RPMI8226 (cell line): ENCODE data around the gene TANC1.
"Not testable (repeated sequence)": the region's sequence is repeated elsewhere in the genome, so short reads cannot be mapped to it uniquely, and the experiment has no call there.

Experiments
- DNase-seq: peaks from one replicate; pipeline ENCODE4 v3.0.0-alpha.2; 2015

Gene TANC1

GRCh38 chr2:159032580-159032979 is 64.1 kb downstream of the TANC1 start:
- DNase-seq: no peak

GRCh38 chr2:159034713-159035112 is 66.3 kb downstream of the TANC1 start:
- no peak for DNase-seq

GRCh38 chr2:159035790-159036411 is 67.5 kb downstream of the TANC1 start:
- peak; percentile 20 for DNase-seq

GRCh38 chr2:159036461-159036860 is 68.0 kb downstream of the TANC1 start:
- DNase-seq: not testable (repeated sequence)

GRCh38 chr2:159041328-159041727 is 72.9 kb downstream of the TANC1 start:
- DNase-seq: not testable (repeated sequence)

GRCh38 chr2:159042115-159042850 is 73.8 kb downstream of the TANC1 start:
- no peak for DNase-seq

- DNase-seq: no peak
Measured at GRCh38 chr2:159043710-159044109, 75.3 kb downstream of the TANC1 start.

- DNase-seq: no peak
Measured at GRCh38 chr2:159044804-159045286, 76.4 kb downstream of the TANC1 start.

- peak; percentile 15 for DNase-seq
Measured at GRCh38 chr2:159045545-159046454, 77.4 kb downstream of the TANC1 start.

- no peak for DNase-seq
Measured at GRCh38 chr2:159046966-159047365, 78.5 kb downstream of the TANC1 start.

- DNase-seq: no peak
Measured at GRCh38 chr2:159050426-159050825, 82.0 kb downstream of the TANC1 start.

- no peak for DNase-seq
Measured at GRCh38 chr2:159051133-159051532, 82.7 kb downstream of the TANC1 start.

GRCh38 chr2:159051661-159052060 is 83.2 kb downstream of the TANC1 start:
- DNase-seq: no peak

GRCh38 chr2:159052157-159052601 is 83.7 kb downstream of the TANC1 start:
- DNase-seq: no peak

GRCh38 chr2:159053161-159054031 is 85.0 kb downstream of the TANC1 start:
- DNase-seq: no peak

- DNase-seq: no peak
Measured at GRCh38 chr2:159054032-159054334, 85.5 kb downstream of the TANC1 start.

- DNase-seq: no peak
Measured at GRCh38 chr2:159054985-159055384, 86.5 kb downstream of the TANC1 start.

- no peak for DNase-seq
Measured at GRCh38 chr2:159060518-159060917, 92.1 kb downstream of the TANC1 start.

- DNase-seq: no peak
Measured at GRCh38 chr2:159063677-159064076, 95.2 kb downstream of the TANC1 start.

- no peak for DNase-seq
Measured at GRCh38 chr2:159064446-159065301, 96.2 kb downstream of the TANC1 start.

GRCh38 chr2:159065313-159065712 is 96.9 kb downstream of the TANC1 start:
- no peak for DNase-seq
